ENCODE measurements around the gene UPK1A.

GRCh38 chr19:35657904-35658700 is 8.2 kb upstream of the UPK1A start:
- 0 out of 6 replicates have a peak, but pooled peaks of 1 of the 3 experiments have one; percentile 8 for TF ChIP-seq CTCF (IDR thresholded peaks at IDR 0.05 in 2 of 3, conservative IDR thresholded peaks at IDR 0.05 in 1 of 3; ENCODE audit: control insufficient read depth in 2 of 3, extremely low read depth in 1 of 3, insufficient read depth in 1 of 3, low read depth in 3 of 3, low read length in 3 of 3)
- TF ChIP-seq NFIC (IDR thresholded peaks at IDR 0.05; ENCODE audit: low read depth, low read length): no peak
